Measurements from ENCODE around the gene UQCRC2. TPM values are rescaled to one million over a fixed set of nuclear protein-coding genes. Genes with fewer than 3 reads are reported as not detected.

The UQCRC2 gene
- total and polyA plus RNA-seq, 2 experiments from 2014 or later, result 107 to 116 TPM

DNA sequence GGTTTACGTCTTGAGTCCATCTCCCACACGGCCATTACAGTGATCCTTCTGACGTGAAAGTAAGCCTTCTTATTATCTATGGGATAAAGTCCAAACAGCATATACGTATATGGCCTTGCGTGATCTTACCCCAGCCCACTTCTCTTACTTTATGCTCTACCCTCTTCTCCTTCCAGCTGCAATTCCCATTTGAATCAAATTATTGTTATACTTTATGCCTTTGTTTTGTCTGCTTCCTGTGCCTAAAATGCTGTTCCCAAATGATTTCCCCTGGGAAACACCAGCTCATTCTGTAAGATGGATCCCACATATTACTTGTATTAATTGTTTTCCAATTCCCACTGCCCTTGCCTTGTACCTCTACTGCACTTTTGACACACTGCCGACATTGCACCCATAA, 11.2 kb downstream of the UQCRC2 start:
- no peak for TF ChIP-seq EZH2 (IDR thresholded peaks at IDR 0.05; ENCODE audit: insufficient read depth, poor library complexity, severe bottlenecking)
- no peak for TF ChIP-seq EZH2phosphoT487 (IDR thresholded peaks at IDR 0.05; ENCODE audit: insufficient read depth, low read depth)
- no peaks in the 10 kb centered on the region for H3K4me1 ChIP-seq (ENCODE audit: insufficient read depth)
- H4K20me1 ChIP-seq (ENCODE audit: insufficient read depth), result no peaks in the 10 kb centered on the region
- H3K4me3 ChIP-seq, result no peak overlapping the region
- no peaks in the 10 kb centered on the region for H3K9me3 ChIP-seq (ENCODE audit: low read depth)
- H3K9ac ChIP-seq, result no peak overlapping the region
- in situ Hi-C loops (cut with MboI), result no loop called here
- no peak overlapping the region for H3K4me2 ChIP-seq (ENCODE audit: unreplicated experiment)
- no peak overlapping the region for H2AFZ ChIP-seq
- H3K79me2 ChIP-seq (ENCODE audit: insufficient read depth), result peaks cover 2% of the 10 kb centered on the region
- H3K27ac ChIP-seq, result no peak overlapping the region
- WGBS, 2 experiments (ENCODE audit: low coverage in 1 of 2, low lambda C conversion rate in 2 of 2, missing lambda C conversion rate in 2 of 2), result 87% methylated on average over 6 of the region's 6 CpGs
- DNase-seq, result no peak
- H3K36me3 ChIP-seq (ENCODE audit: low read depth), result peaks cover 81% of the 10 kb centered on the region
- H3K9me2 ChIP-seq (ENCODE audit: insufficient read depth), result no peaks in the 10 kb centered on the region
- no peaks in the 10 kb centered on the region for H3K27me3 ChIP-seq (replicated peaks; ENCODE audit: insufficient read depth)
- no peaks in the 10 kb centered on the region for H3F3A ChIP-seq (ENCODE audit: insufficient read depth)

DNA sequence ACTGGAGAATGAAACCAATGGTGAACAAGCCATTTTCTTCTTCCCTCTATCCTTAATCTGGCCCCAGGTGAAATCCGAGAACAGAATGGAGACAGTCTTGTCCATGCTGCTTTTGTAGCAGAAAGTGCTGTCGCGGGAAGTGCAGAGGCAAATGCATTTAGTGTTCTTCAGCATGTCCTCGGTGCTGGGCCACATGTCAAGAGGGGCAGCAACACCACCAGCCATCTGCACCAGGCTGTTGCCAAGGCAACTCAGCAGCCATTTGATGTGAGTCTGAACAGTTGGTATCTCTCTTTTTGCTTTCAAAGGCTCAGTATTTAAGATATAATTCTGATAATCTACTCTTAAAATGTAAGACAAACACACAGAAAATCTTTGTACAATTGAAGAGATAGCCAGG, 18.7 kb downstream of the UQCRC2 start:
- 74 to 83% methylated on average over 4 of the region's 4 CpGs for WGBS, 2 experiments (ENCODE audit: low coverage in 1 of 2, low lambda C conversion rate in 2 of 2, missing lambda C conversion rate in 2 of 2)
- Histone ChIP-seq H3K4me1 (ENCODE audit: insufficient read depth) (no peaks in the 10 kb centered on the region), H4K20me1 (ENCODE audit: insufficient read depth) (no peaks in the 10 kb centered on the region), H3K9ac (no peak overlapping the region), H3K9me2 (ENCODE audit: insufficient read depth) (no peaks in the 10 kb centered on the region), H3K4me3 (no peak overlapping the region), H3K79me2 (ENCODE audit: insufficient read depth) (no peaks in the 10 kb centered on the region), H3K9me3 (ENCODE audit: low read depth) (no peaks in the 10 kb centered on the region), H3K27ac (no peak overlapping the region), H3K36me3 (ENCODE audit: low read depth) (peaks cover 77% of the 10 kb centered on the region), H3K27me3 (replicated peaks; ENCODE audit: insufficient read depth) (no peaks in the 10 kb centered on the region), H3F3A (ENCODE audit: insufficient read depth) (no peaks in the 10 kb centered on the region), H3K4me2 (ENCODE audit: unreplicated experiment) (no peak overlapping the region), H2AFZ (no peak overlapping the region)
- no peak for DNase-seq
- in situ Hi-C loops (cut with MboI), result no loop called here
- no peak for TF ChIP-seq EZH2 (IDR thresholded peaks at IDR 0.05; ENCODE audit: insufficient read depth, poor library complexity, severe bottlenecking)
- TF ChIP-seq EZH2phosphoT487 (IDR thresholded peaks at IDR 0.05; ENCODE audit: insufficient read depth, low read depth), result no peak

DNA sequence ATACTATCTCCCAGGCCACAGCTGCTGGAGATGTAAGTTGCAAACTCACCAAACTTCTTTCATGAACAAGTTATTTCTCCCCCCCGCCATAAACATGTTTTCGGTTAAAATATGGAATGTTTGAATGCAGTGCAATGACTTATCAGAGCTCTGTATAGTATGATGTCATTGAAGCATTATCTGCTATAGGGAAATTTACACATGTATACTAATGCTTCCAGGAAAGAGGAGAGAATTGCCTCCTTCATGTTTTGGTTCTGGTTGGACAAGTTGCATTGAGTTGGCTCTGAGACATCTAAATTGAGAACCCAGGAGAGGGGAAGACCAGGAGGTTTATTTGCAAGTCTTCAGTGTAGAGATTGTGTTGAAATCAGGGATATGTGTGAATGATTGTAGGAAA, 20.8 kb downstream of the UQCRC2 start:
- H3K27me3 ChIP-seq (replicated peaks; ENCODE audit: insufficient read depth), result no peaks in the 10 kb centered on the region
- H3K9ac ChIP-seq, result no peak overlapping the region
- no peaks in the 10 kb centered on the region for H3K4me1 ChIP-seq (ENCODE audit: insufficient read depth)
- H2AFZ ChIP-seq, result no peak overlapping the region
- H3K9me3 ChIP-seq (ENCODE audit: low read depth), result no peaks in the 10 kb centered on the region
- no peaks in the 10 kb centered on the region for H4K20me1 ChIP-seq (ENCODE audit: insufficient read depth)
- H3K36me3 ChIP-seq (ENCODE audit: low read depth), result peaks cover 81% of the 10 kb centered on the region
- in situ Hi-C loops (cut with MboI), result no loop called here
- H3F3A ChIP-seq (ENCODE audit: insufficient read depth), result no peaks in the 10 kb centered on the region
- WGBS, 2 experiments (ENCODE audit: low coverage in 1 of 2, low lambda C conversion rate in 2 of 2, missing lambda C conversion rate in 2 of 2), result 97 to 98% methylated on average over 2 of the region's 2 CpGs
- DNase-seq, result no peak
- H3K9me2 ChIP-seq (ENCODE audit: insufficient read depth), result no peaks in the 10 kb centered on the region
- H3K27ac ChIP-seq, result no peak overlapping the region
- no peaks in the 10 kb centered on the region for H3K79me2 ChIP-seq (ENCODE audit: insufficient read depth)
- H3K4me3 ChIP-seq, result no peak overlapping the region
- TF ChIP-seq EZH2phosphoT487 (IDR thresholded peaks at IDR 0.05; ENCODE audit: insufficient read depth, low read depth) (no peak), EZH2 (IDR thresholded peaks at IDR 0.05; ENCODE audit: insufficient read depth, poor library complexity, severe bottlenecking) (no peak)
- H3K4me2 ChIP-seq (ENCODE audit: unreplicated experiment), result no peak overlapping the region

DNA sequence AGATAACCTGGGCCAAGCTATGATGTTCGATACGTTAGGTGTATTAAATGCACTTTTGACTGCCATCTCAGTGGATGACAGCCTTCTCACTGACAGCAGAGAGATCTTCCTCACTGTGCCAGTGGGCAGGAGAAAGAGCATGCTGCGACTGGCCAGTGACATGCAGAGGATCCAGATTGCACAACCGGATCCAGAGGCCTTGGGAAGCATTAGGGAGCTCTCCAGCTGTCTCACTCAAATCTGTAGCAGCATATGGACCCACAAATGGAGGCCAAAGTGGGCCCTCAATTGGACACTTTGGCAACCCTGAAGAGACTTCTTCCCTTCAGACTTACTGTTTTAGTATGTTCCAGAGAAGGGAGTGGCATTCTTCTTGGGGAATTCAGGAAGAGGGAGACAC, 26.9 kb downstream of the UQCRC2 start:
- H3K4me1 ChIP-seq (ENCODE audit: insufficient read depth), result no peaks in the 10 kb centered on the region
- no peaks in the 10 kb centered on the region for H3K27me3 ChIP-seq (replicated peaks; ENCODE audit: insufficient read depth)
- TF ChIP-seq EZH2phosphoT487 (IDR thresholded peaks at IDR 0.05; ENCODE audit: insufficient read depth, low read depth) (no peak), EZH2 (IDR thresholded peaks at IDR 0.05; ENCODE audit: insufficient read depth, poor library complexity, severe bottlenecking) (no peak)
- H3F3A ChIP-seq (ENCODE audit: insufficient read depth), result peaks cover 12% of the 10 kb centered on the region; the same call in 1 of the 2 replicates
- no peak overlapping the region for H3K4me2 ChIP-seq (ENCODE audit: unreplicated experiment)
- H3K9me3 ChIP-seq (ENCODE audit: low read depth), result no peaks in the 10 kb centered on the region
- no peak overlapping the region for H3K9ac ChIP-seq
- H3K9me2 ChIP-seq (ENCODE audit: insufficient read depth), result no peaks in the 10 kb centered on the region
- 97% methylated on average over 4 of the region's 4 CpGs for WGBS, 2 experiments (ENCODE audit: low coverage in 1 of 2, low lambda C conversion rate in 2 of 2, missing lambda C conversion rate in 2 of 2)
- H3K4me3 ChIP-seq, result no peak overlapping the region
- no peaks in the 10 kb centered on the region for H4K20me1 ChIP-seq (ENCODE audit: insufficient read depth)
- no peak overlapping the region for H3K27ac ChIP-seq
- no peaks in the 10 kb centered on the region for H3K79me2 ChIP-seq (ENCODE audit: insufficient read depth)
- no peak for DNase-seq
- peaks cover 87% of the 10 kb centered on the region for H3K36me3 ChIP-seq (ENCODE audit: low read depth)
- in situ Hi-C loops (cut with MboI), result no loop called here
- H2AFZ ChIP-seq, result no peak overlapping the region

DNA sequence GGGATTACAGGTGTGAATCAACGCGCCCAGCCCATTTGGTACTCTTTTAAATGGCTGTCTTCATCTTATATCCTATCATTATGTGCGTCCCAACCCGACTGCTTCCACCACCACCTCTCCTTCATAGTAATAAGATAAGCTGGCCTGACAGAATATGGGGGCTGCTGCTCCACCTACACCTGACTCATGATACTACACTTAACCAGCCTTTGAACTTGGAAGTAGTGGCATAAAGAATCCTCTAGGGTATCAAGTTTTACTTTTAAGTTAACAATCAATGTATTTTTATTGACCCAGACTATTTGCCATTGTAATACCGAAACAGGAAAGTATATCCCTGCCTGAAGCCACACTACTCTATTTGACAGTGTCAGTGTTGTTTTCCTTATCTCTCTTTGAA, 28.9 kb downstream of the UQCRC2 start:
- Histone ChIP-seq H3K9me3 (ENCODE audit: low read depth) (no peaks in the 10 kb centered on the region), H4K20me1 (ENCODE audit: insufficient read depth) (no peaks in the 10 kb centered on the region), H3K4me3 (no peak overlapping the region), H3K79me2 (ENCODE audit: insufficient read depth) (no peaks in the 10 kb centered on the region), H3K9me2 (ENCODE audit: insufficient read depth) (no peaks in the 10 kb centered on the region), H3K4me2 (ENCODE audit: unreplicated experiment) (no peak overlapping the region), H3K27me3 (replicated peaks; ENCODE audit: insufficient read depth) (no peaks in the 10 kb centered on the region), H3K9ac (no peak overlapping the region), H3F3A (ENCODE audit: insufficient read depth) (peaks cover 24% of the 10 kb centered on the region; the same call in 1 of the 2 replicates), H2AFZ (no peak overlapping the region), H3K4me1 (ENCODE audit: insufficient read depth) (no peaks in the 10 kb centered on the region), H3K27ac (no peak overlapping the region), H3K36me3 (ENCODE audit: low read depth) (peaks cover 66% of the 10 kb centered on the region)
- TF ChIP-seq EZH2phosphoT487 (IDR thresholded peaks at IDR 0.05; ENCODE audit: insufficient read depth, low read depth) (no peak), EZH2 (IDR thresholded peaks at IDR 0.05; ENCODE audit: insufficient read depth, poor library complexity, severe bottlenecking) (no peak)
- no peak for DNase-seq
- WGBS, 2 experiments (ENCODE audit: low coverage in 1 of 2, low lambda C conversion rate in 2 of 2, missing lambda C conversion rate in 2 of 2), result 97 to 98% methylated on average over 5 of the region's 5 CpGs
- in situ Hi-C loops (cut with MboI), result no loop called here
